ENCODE data around the gene CHI3L1.

The CHI3L1 gene

DNA sequence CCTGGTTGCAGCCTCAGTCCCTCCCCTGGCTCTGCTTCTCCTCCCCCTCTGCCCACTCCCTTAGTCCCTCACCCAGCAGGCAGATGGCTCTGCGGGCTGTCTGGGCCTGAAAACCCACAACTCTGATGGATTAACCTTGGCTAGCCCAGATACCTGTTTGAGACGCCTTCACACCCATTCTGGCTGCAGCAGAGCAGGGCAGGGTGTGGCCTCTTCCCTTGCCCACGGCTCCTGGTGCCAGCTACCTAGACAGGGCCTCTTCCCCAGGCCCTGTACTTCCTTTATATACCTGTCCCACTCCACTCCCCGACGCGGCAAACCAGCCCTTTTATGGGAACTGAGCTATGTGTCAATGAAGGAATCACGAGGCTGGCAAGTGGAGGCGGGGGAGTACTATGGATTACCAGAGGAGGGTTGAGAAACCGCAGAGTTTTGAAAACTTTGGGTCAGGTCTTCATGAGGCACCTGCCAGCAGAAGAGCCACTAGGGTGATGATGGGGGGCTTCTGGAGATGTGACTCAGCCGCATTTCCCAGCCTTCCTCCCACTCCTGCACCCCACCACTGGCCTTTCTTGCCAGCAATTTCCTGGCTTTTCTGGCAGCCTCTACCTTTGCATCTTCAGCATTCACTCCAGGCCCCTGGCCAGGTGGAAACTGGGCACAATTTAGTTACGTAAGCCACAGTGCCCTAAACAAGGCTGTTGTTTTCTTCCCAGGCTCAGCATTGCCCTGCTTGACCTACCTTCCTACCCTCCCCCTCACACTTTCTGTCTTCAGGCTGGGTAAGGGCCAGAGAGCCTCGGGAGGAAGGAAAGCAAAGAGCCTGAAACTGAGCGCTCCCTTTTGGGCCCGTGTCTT, at the start of gene CHI3L1:
Gene CHI3L1, minus strand, starts transcription at position 259 of the 858 bp plus-strand sequence. Its CDS starts 81 bp downstream, at position 178.
- TF ChIP-seq, protein P1, sequence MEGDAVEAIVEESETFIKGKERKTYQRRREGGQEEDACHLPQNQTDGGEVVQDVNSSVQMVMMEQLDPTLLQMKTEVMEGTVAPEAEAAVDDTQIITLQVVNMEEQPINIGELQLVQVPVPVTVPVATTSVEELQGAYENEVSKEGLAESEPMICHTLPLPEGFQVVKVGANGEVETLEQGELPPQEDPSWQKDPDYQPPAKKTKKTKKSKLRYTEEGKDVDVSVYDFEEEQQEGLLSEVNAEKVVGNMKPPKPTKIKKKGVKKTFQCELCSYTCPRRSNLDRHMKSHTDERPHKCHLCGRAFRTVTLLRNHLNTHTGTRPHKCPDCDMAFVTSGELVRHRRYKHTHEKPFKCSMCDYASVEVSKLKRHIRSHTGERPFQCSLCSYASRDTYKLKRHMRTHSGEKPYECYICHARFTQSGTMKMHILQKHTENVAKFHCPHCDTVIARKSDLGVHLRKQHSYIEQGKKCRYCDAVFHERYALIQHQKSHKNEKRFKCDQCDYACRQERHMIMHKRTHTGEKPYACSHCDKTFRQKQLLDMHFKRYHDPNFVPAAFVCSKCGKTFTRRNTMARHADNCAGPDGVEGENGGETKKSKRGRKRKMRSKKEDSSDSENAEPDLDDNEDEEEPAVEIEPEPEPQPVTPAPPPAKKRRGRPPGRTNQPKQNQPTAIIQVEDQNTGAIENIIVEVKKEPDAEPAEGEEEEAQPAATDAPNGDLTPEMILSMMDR (IDR thresholded peaks at IDR 0.05) = no peak

DNA sequence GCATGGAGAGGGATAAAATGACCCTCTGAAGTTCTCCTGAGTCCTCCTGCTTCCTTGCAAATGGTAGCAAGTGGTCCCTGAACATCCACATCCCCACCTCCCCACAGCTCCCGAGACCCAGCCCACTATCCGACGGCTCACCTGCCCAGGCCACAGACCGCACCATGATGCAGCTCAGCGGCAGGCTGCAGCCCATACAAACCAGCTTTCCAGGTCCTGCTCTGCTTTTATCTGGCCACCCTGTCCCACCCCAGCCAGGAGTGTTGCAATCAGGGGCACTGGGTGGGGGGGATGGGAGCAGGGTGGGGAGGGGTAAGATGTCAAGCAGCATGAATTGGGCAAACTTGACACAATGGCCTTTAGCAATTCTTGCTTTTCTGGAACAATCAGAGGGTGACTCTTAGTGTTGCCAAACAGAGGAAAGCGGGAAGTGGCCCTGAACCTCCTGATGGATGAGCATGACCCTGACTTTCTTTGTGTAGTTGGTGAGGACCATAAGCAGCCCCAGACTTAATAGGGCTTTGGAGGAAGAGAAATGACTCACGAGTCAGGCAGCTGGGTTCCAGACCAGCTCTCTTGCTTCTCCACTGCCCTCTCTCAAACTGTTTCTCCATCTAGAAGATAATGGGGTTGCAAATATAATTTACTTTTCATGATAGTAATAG, 43.1 kb upstream of the CHI3L1 start, which contains the start of gene CHIT1:
Gene CHIT1, minus strand, starts transcription at position 203 of the 665 bp plus-strand sequence. Its CDS starts 37 bp downstream, at position 166.
- TF ChIP-seq, protein P1 (IDR thresholded peaks at IDR 0.05) = no peak

DNA sequence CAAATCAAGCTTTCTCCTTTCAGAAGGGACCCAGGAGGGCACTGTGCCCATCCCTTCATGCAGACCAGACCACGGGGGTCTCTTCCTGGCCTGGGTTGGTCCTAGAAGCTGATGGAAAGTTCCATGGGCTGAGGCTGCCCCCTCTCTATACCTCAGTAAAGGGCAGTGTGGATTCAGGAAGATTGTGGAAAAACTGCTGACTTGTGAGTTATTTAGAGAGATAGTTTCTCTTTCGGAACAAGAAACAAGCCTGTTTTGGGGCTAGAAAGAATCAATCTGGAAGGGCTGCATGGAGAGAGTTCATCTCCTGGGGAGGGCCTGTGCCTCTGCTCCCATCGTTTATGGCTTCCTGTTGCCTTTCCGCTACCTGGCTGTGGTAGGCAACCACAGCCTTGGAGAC, 42.2 kb upstream of the CHI3L1 start:
- TF ChIP-seq, protein P1 (IDR thresholded peaks at IDR 0.05) = no peak

DNA sequence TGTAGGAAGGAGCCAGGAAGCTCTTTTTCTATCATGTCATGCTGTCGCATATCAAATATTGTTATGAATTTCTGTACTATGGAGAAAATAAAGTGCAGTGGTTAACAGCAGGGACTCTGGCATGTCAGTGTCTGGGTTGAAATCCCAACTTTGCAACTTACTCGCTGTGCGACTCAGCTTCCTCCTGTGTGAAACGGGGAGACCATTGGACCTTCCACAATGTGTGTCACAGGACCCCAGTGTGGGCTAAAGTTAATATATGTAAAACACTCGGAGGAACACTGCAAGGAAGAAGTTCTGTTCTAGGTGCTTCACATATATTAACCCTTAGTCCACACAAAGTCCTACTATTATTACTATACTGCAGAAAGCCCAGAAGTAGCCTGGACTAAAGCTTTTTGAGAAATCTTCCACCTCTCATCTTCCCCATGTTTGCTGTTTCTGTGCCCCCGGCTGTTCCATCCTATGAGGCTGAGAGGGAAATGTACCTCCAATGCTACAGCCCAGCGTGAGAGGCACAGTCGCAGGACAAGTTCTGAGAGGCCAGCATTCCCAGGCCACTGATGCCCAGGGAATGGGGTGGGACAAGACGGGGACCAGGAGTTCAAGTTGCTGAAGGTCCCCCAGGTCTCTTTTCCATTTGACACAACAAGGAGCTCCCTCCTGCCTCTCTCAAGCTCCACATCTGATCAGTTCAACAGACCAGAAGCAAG, 41.0 kb upstream of the CHI3L1 start:
- TF ChIP-seq, protein P1 (IDR thresholded peaks at IDR 0.05) = no peak

DNA sequence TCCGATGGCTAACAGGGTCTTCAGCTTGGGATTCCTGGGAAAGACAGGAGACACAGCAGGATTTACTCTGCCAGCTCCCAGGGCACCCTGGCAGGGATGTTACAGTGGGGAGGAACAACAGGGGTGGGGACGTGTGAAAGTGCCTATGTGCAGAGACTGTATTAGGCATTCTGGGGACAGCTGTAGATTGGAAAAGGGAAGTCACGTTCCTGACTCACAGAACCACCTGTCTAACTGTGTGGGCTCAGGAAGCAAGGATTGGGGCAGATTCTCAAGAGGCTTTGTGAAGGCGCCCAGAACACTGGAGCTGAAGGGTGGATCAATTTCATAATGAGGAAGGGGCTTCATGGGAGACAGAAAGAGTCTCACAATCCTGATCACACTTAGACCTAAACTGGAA, 38.6 kb upstream of the CHI3L1 start:
- TF ChIP-seq, protein P1 (IDR thresholded peaks at IDR 0.05) = no peak

DNA sequence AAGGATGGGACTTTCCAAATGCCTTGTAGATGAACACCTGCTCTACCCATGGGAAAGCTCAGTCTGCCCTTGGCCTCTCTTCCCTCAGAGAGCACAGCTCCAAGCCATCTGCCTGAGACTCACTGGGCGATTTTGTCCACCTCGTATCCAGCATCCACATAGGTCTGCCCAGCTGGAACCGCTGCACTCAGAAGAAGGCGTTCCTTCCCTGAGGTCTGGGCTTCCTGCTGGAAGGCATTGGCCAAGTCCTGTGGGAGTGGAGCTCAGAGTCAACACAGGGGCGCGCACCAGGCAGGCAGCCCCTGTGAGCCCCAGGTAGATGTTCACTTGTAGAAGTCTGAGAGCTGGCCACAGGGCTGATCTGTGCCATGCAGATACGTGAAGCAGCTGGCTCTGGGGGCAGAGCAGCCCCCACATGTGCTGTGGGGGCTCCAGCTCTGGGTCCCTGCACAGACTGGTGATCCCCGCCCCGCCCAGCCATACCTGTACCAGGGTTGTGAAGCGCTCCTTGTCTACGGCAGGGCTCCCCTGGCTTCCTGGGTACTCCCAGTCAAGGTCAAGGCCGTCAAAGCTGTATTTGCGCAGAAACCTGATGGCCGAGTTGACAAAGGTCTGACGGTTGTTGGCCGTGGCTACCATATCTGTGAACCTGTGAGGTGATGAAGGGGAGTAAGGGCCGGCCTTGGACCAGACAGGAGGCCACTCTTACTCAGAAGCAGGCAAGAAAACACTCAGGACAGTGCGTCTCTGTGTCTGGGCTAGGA, 36.7 kb upstream of the CHI3L1 start:
- TF ChIP-seq, protein P1 (IDR thresholded peaks at IDR 0.05) = no peak

DNA sequence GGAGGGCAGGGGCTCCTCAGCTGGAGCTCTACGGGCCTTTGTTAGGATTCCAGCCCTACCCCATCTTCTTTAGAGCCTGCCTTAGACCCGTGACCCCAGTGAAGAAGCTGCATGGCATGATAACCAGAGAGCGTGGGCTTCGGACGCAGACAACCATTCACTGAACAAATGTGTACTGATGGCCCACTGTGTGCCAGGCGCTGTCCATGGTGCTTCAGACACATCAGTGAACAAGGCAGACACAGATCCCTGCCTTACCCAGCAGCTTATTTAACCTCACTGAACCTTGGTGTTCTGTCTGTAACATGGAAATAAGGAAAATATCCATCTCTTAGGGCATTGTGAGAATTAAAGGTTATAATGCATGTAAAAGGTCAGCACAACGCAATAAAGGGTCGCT, 33.4 kb upstream of the CHI3L1 start:
- TF ChIP-seq, protein P1 (IDR thresholded peaks at IDR 0.05) = no peak

Data from LNCAP (cell line).